ENCODE data around the gene JADE3. TPM values are rescaled to one million over a fixed set of nuclear protein-coding genes. Genes with fewer than 3 reads are reported as not detected.
"Not testable (repeated sequence)": the region's sequence is repeated elsewhere in the genome, so short reads cannot be mapped to it uniquely, and the experiment has no call there.

Gene JADE3
- total RNA-seq, 5 donors from 2014 or later (not counting 1 experiment from before 2014, with no cell fraction given) = 0.21 to 1.3 (median 1.0) TPM

DNA sequence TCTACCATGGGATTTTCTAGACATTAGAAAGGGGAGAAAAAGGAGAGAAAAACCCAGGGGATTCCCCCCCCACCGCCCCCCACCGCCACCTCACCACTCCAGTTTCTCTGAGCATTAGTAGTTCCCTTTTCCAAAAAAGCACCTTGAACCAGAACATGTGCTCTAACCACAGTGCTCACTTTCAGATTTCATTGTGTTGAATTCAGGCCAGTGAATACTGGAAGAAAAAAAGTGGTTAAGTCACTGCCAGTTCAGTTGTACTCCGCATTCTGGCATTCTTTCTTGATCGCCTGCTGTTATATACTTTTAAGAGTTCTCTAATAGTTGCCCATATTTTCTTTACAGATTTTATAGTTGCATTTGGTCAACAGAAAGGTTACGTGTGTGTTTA is 40.9 kb downstream of the JADE3 start:
- ATAC-seq (replicated peaks in 1 of 4) (no peak), DNase-seq (no peak)
- H3K9me3 Mint-ChIP-seq = no peaks in the 10 kb centered on the region
- no CpG with 5 or more reads among the region's 5 CpGs for WGBS (ENCODE audit: insufficient coverage)
- Histone ChIP-seq H3K36me3 (ENCODE audit: control insufficient read depth in 2 of 2, extremely low read depth in 1 of 2, insufficient read depth in 1 of 2, low read length in 1 of 2) (no peaks in the 10 kb centered on the region), H3K27me3 (replicated peaks in 1 of 2; ENCODE audit: control insufficient read depth in 2 of 2, extremely low read depth in 1 of 2, insufficient read depth in 2 of 2, low read length in 1 of 2) (no peaks in the 10 kb centered on the region), H3K4me1 (ENCODE audit: control insufficient read depth in 1 of 2, extremely low read depth in 1 of 2, insufficient read depth in 2 of 2, low read length in 2 of 2) (no peaks in the 10 kb centered on the region), H3K4me3 (ENCODE audit: control insufficient read depth in 1 of 2, extremely low read depth in 1 of 2, low read length in 1 of 2) (no peak overlapping the region), H3K9me3 (no peaks in the 10 kb centered on the region), H3K27ac (ENCODE audit: low read length) (no peak overlapping the region)
- peaks cover 0 to 1% (median 0%) of the 10 kb centered on the region in 3 donors for H3K4me1 Mint-ChIP-seq
- no peak overlapping the region for H3K27ac Mint-ChIP-seq
- H3K27me3 Mint-ChIP-seq = peaks cover 3 to 18% of the 10 kb centered on the region in 2 donors
- H3K4me3 Mint-ChIP-seq = no peak overlapping the region
- ChIA-PET CTCF (no interaction called here), POLR2A (no interaction called here)
- no peaks in the 10 kb centered on the region for H3K36me3 Mint-ChIP-seq

DNA sequence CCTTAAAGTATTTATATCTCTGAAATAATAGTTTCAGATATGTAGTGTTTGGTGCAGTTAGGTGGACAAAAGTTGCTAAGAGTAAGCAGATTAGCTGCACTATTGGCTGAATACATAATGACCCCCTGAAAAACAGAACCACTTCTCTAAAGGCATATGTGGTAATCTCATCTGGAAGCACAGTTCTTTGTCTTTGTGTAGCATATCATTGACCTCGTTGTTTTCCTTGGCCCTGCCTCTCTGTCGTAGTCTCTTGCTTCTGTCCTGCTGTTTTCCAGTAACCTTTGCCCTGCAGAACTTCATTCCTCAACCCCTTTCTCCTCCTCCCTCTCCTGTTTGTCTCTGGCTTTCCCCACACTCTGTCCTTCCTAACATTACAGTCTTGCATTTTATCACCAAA is 41.4 kb downstream of the JADE3 start:
- Mint-ChIP-seq H3K4me3 (no peak overlapping the region), H3K27me3 (peaks cover 3 to 18% of the 10 kb centered on the region in 2 donors), H3K9me3 (no peaks in the 10 kb centered on the region), H3K27ac (no peak overlapping the region), H3K4me1 (peaks cover 0 to 1% (median 0%) of the 10 kb centered on the region in 3 donors), H3K36me3 (no peaks in the 10 kb centered on the region)
- ChIA-PET POLR2A (no interaction called here), CTCF (no interaction called here)
- ATAC-seq (replicated peaks in 1 of 4) (no peak), DNase-seq (no peak)
- WGBS (ENCODE audit: insufficient coverage) = no CpG with 5 or more reads among the region's 2 CpGs
- H3K36me3 ChIP-seq (ENCODE audit: control insufficient read depth in 2 of 2, extremely low read depth in 1 of 2, insufficient read depth in 1 of 2, low read length in 1 of 2) = no peaks in the 10 kb centered on the region
- no peak overlapping the region for H3K27ac ChIP-seq (ENCODE audit: low read length)
- H3K4me1 ChIP-seq (ENCODE audit: control insufficient read depth in 1 of 2, extremely low read depth in 1 of 2, insufficient read depth in 2 of 2, low read length in 2 of 2) = no peaks in the 10 kb centered on the region
- H3K9me3 ChIP-seq = no peaks in the 10 kb centered on the region
- no peaks in the 10 kb centered on the region for H3K27me3 ChIP-seq (replicated peaks in 1 of 2; ENCODE audit: control insufficient read depth in 2 of 2, extremely low read depth in 1 of 2, insufficient read depth in 2 of 2, low read length in 1 of 2)
- H3K4me3 ChIP-seq (ENCODE audit: control insufficient read depth in 1 of 2, extremely low read depth in 1 of 2, low read length in 1 of 2) = no peak overlapping the region

DNA sequence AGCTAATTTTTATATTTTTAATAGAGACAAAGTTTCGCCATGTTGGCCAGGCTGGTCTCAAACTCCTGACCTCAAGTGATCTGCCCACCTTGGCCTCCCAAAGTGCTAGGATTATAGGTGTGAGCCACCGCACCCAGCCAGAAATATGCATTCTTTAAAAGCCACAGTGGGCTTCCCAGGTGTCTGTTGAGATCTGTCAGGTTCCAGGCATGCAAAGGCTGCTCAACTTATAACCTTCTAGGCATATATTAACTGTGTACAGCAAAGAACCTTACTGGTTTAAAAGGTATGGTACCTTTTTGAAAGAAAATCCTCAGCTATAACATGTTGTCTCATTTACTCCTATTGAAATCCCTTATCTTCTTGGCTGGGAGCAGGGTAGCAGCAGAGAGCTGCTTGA is 42.5 kb downstream of the JADE3 start:
- DNase-seq = no peak
- Histone ChIP-seq H3K9me3 (no peaks in the 10 kb centered on the region), H3K27me3 (replicated peaks in 1 of 2; ENCODE audit: control insufficient read depth in 2 of 2, extremely low read depth in 1 of 2, insufficient read depth in 2 of 2, low read length in 1 of 2) (no peaks in the 10 kb centered on the region), H3K4me1 (ENCODE audit: control insufficient read depth in 1 of 2, extremely low read depth in 1 of 2, insufficient read depth in 2 of 2, low read length in 2 of 2) (no peaks in the 10 kb centered on the region), H3K36me3 (ENCODE audit: control insufficient read depth in 2 of 2, extremely low read depth in 1 of 2, insufficient read depth in 1 of 2, low read length in 1 of 2) (no peaks in the 10 kb centered on the region), H3K27ac (ENCODE audit: low read length) (no peak overlapping the region), H3K4me3 (ENCODE audit: control insufficient read depth in 1 of 2, extremely low read depth in 1 of 2, low read length in 1 of 2) (no peak overlapping the region)
- Mint-ChIP-seq H3K27me3 (peaks cover 3 to 19% of the 10 kb centered on the region in 2 donors), H3K4me1 (peaks cover 0 to 1% (median 0%) of the 10 kb centered on the region in 3 donors), H3K4me3 (no peak overlapping the region), H3K36me3 (no peaks in the 10 kb centered on the region), H3K9me3 (no peaks in the 10 kb centered on the region), H3K27ac (no peak overlapping the region)
- ATAC-seq (replicated peaks in 1 of 4) = no peak
- CTCF ChIA-PET = interaction anchor here in 1 of 2 donors (1.0 kb wide), 1 partner anchor 14 kb away, joined by 3 read pairs; no protein-coding TSS in a partner anchor
- POLR2A ChIA-PET = no interaction called here
- no CpG with 5 or more reads among the region's 2 CpGs for WGBS (ENCODE audit: insufficient coverage)

DNA sequence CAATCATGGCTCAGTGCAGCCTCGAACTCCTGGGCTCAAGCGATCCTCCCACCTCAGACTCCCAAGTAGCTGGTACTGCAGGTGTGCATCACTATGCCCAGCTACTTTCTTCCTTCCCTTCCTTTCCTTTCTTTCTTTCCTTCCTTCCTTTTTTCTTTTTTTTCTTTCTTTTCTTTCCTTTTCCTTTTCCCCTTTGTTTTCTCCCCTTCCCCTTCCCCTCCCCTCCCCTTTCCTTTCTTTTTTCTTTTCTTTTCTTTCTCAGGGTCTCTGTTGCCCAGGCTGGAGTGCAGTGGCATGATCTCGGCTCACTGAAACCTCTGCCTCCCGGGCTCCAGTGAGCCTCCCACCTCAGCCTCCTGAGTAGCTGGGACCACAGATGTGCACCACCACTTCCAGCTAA is 44.4 kb downstream of the JADE3 start:
- H3K4me3 ChIP-seq (ENCODE audit: control insufficient read depth in 1 of 2, extremely low read depth in 1 of 2, low read length in 1 of 2) = not testable (repeated sequence)

GRCh38 chrX:46957297-46957696 is 45.1 kb downstream of the JADE3 start:
- Histone ChIP-seq H3K27me3 (replicated peaks in 1 of 2; ENCODE audit: control insufficient read depth in 2 of 2, extremely low read depth in 1 of 2, insufficient read depth in 2 of 2, low read length in 1 of 2) (no peaks in the 10 kb centered on the region), H3K4me1 (ENCODE audit: control insufficient read depth in 1 of 2, extremely low read depth in 1 of 2, insufficient read depth in 2 of 2, low read length in 2 of 2) (no peaks in the 10 kb centered on the region), H3K27ac (ENCODE audit: low read length) (no peak overlapping the region), H3K36me3 (ENCODE audit: control insufficient read depth in 2 of 2, extremely low read depth in 1 of 2, insufficient read depth in 1 of 2, low read length in 1 of 2) (no peaks in the 10 kb centered on the region), H3K9me3 (no peaks in the 10 kb centered on the region), H3K4me3 (ENCODE audit: control insufficient read depth in 1 of 2, extremely low read depth in 1 of 2, low read length in 1 of 2) (no peak overlapping the region)
- Mint-ChIP-seq H3K9me3 (no peaks in the 10 kb centered on the region), H3K4me1 (peaks cover 0 to 1% (median 0%) of the 10 kb centered on the region in 3 donors), H3K27me3 (peaks cover 3 to 22% of the 10 kb centered on the region in 2 donors), H3K4me3 (no peak overlapping the region), H3K27ac (no peak overlapping the region), H3K36me3 (no peaks in the 10 kb centered on the region)
- ChIA-PET CTCF (no interaction called here), POLR2A (no interaction called here)
- ATAC-seq (replicated peaks in 1 of 4) = no peak
- WGBS (ENCODE audit: insufficient coverage) = no CpG with 5 or more reads among the region's 3 CpGs
- no peak for DNase-seq

More for the DNA sequence above, 44.4 kb downstream of the JADE3 start:
- H3K27ac Mint-ChIP-seq; H3K4me1 Mint-ChIP-seq; H3K4me1 ChIP-seq (ENCODE audit: control insufficient read depth in 1 of 2, extremely low read depth in 1 of 2, insufficient read depth in 2 of 2, low read length in 2 of 2); H3K4me3 Mint-ChIP-seq; H3K36me3 Mint-ChIP-seq; ATAC-seq (replicated peaks in 1 of 4); H3K9me3 ChIP-seq; H3K9me3 Mint-ChIP-seq; H3K27me3 ChIP-seq (replicated peaks in 1 of 2; ENCODE audit: control insufficient read depth in 2 of 2, extremely low read depth in 1 of 2, insufficient read depth in 2 of 2, low read length in 1 of 2); H3K27ac ChIP-seq (ENCODE audit: low read length); CTCF ChIA-PET; POLR2A ChIA-PET; H3K36me3 ChIP-seq (ENCODE audit: control insufficient read depth in 2 of 2, extremely low read depth in 1 of 2, insufficient read depth in 1 of 2, low read length in 1 of 2); DNase-seq: not testable (repeated sequence)
- peaks cover 3 to 22% of the 10 kb centered on the region in 2 donors for H3K27me3 Mint-ChIP-seq
- WGBS (ENCODE audit: insufficient coverage) = 100% methylated on average over 1 of the region's 4 CpGs

- POLR2A ChIA-PET = no interaction called here
- Mint-ChIP-seq H3K36me3 (no peaks in the 10 kb centered on the region), H3K4me3 (no peak overlapping the region), H3K4me1 (no peaks in the 10 kb centered on the region), H3K27ac (no peak overlapping the region), H3K9me3 (no peaks in the 10 kb centered on the region), H3K27me3 (peaks cover 1 to 15% of the 10 kb centered on the region in 2 donors)
- H3K36me3 ChIP-seq (ENCODE audit: control insufficient read depth in 2 of 2, extremely low read depth in 1 of 2, insufficient read depth in 1 of 2, low read length in 1 of 2) = no peaks in the 10 kb centered on the region
- 40% methylated on average over 1 of the region's 2 CpGs for WGBS (ENCODE audit: insufficient coverage)
- H3K4me1 ChIP-seq (ENCODE audit: control insufficient read depth in 1 of 2, extremely low read depth in 1 of 2, insufficient read depth in 2 of 2, low read length in 2 of 2) = no peaks in the 10 kb centered on the region
- no peak overlapping the region for H3K4me3 ChIP-seq (ENCODE audit: control insufficient read depth in 1 of 2, extremely low read depth in 1 of 2, low read length in 1 of 2)
- H3K9me3 ChIP-seq = no peaks in the 10 kb centered on the region
- DNase-seq (no peak), ATAC-seq (replicated peaks in 1 of 4) (no peak)
- no peaks in the 10 kb centered on the region for H3K27me3 ChIP-seq (replicated peaks in 1 of 2; ENCODE audit: control insufficient read depth in 2 of 2, extremely low read depth in 1 of 2, insufficient read depth in 2 of 2, low read length in 1 of 2)
- CTCF ChIA-PET = no interaction called here
- no peak overlapping the region for H3K27ac ChIP-seq (ENCODE audit: low read length)
Observed at GRCh38 chrX:46959101-46959500, 46.9 kb downstream of the JADE3 start.
